ENCODE results near the gene LAMA2.

DNA sequence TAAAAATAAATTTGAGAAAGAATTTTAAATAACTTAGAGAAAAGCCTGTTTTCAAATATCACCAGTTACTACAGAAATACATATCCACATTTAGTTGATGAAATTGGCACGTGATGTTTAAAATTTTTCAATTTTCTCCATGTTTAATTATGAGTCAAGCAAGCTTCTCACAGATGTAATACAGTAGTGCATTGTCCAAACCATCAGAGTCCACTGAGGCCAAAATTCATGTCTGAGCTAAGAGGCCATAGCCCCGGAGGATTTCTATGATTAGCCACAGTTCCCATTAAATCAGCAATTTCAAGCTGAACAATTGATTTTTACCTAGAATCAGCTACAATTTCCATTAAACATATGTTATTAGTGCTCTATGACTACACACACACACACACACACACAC is 387.0 kb downstream of the LAMA2 start:
- TF ChIP-seq, protein P1, sequence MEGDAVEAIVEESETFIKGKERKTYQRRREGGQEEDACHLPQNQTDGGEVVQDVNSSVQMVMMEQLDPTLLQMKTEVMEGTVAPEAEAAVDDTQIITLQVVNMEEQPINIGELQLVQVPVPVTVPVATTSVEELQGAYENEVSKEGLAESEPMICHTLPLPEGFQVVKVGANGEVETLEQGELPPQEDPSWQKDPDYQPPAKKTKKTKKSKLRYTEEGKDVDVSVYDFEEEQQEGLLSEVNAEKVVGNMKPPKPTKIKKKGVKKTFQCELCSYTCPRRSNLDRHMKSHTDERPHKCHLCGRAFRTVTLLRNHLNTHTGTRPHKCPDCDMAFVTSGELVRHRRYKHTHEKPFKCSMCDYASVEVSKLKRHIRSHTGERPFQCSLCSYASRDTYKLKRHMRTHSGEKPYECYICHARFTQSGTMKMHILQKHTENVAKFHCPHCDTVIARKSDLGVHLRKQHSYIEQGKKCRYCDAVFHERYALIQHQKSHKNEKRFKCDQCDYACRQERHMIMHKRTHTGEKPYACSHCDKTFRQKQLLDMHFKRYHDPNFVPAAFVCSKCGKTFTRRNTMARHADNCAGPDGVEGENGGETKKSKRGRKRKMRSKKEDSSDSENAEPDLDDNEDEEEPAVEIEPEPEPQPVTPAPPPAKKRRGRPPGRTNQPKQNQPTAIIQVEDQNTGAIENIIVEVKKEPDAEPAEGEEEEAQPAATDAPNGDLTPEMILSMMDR (conservative IDR thresholded peaks at IDR 0.05 in 1 of 2, IDR thresholded peaks at IDR 0.05 in 1 of 2; ENCODE audit: extremely low read depth in 1 of 2, insufficient read depth in 1 of 2, low read depth in 1 of 2, low read length in 2 of 2), result no peak
- TF ChIP-seq EZH2 (IDR thresholded peaks at IDR 0.05; ENCODE audit: borderline replicate concordance, low read length), result no peak
